HG02973 (cell line): Measurements from ENCODE around the gene PRKCB.

ENCODE experiments used
- ATAC-seq: cut with Tn5 transposase; IDR thresholded peaks from one replicate; pipeline ENCODE4 v1.9.1; 2021; ENCODE audit warnings: moderate library complexity; ENCODE audit not compliant: unreplicated experiment

PRKCB gene

GRCh38 chr16:23836078-23836403, 258 bp downstream of the PRKCB start:
- peak; percentile 13 for ATAC-seq

DNA sequence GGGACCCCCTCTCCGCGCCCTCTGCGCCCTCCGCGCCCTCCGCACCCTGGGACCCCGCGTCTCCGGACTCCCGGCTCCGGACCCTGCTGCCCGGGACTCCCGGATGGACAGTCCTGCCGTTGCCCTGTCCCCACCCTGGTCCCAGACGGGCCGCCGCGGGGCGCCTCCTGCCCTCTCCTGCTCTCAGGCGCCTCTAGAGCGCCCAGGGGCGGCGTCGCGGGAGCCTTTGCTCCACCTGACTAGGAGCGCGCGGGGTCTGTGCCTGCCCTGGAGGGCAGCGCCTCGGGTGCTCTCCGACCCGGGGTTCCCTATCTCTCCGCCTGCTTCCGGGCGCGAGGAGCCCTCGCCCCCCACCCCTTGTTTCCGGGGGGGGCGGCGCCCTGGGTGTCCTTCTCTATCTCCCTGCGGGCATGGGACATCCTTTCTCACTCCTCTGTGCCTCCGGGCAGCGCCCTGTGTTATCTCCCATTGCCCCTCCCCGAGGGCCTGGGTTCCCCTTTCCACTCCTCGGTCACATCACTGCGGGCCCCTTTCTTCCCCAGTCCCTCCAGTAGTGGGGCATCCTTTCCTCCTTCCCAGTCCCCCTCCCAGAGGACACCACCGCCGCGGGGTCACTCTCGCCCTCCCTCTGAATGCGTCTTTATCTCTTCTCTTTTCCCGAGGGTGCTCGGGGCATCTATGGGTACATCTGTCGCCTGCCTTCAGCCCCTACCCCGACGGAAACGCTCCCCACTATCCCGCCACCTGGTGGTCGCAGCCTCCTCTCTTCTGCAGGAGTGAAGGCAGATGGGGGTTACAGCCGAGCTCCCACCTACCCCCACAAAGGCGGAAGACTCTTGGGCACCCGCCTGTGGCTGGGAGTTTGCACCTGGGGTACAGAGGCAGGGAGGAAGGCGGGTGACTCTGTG, 875 bp downstream of the PRKCB start:
- ATAC-seq = no peak

- no peak for ATAC-seq
Observed at GRCh38 chr16:23837553-23838308, 1.9 kb downstream of the PRKCB start.

DNA sequence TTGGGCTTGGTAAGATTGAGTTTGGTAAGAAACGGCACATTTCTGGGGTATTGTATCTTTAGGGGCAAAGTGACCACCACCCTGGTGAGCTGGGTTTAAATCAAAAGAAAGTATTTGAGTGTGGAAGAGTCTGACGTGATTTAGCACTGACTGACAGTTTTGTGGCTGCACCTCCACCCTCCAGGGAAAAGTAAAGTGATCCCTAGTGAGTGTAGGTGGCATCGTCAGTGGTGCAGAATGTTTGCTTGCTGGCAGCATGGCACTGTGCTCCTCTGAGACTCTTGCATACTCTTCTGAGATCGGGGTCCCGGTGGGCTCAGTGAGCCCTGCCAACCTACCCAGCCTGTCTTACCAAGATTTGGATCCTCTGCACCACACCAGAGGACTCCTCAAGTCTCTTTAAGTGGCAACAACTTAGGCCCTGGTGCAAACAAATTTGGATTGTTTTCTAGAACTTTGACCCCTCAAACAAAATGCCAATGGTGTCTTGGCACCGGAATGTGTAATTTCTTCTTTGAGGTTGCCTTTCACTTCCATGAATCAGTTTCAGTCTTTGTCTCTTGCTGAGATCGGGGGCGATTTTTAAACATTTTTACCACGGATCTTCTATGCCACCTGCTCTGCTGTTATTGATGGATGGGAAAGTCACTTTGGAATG, 2.8 kb downstream of the PRKCB start:
- no peak for ATAC-seq

DNA sequence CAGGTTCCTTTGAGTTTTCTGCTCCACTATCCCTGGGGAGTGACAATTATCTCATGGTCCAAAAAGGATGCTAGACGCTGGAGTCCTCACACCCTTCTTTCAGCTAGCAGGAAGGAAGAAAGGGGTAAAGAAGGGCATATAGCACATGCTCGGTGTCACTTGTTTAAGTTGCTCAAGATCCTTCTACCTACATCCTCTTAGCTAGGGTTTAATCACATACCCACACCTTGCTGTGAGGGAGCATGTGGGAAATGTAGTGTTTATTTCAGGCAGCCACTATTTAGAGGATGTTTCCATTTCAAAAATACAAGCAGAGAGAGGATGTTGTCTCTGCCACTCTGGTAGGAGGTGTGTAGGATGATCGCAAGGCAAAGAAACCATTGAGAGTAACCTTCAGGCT, 4.5 kb downstream of the PRKCB start:
- no peak for ATAC-seq

GRCh38 chr16:23842137-23842600, 6.4 kb downstream of the PRKCB start:
- ATAC-seq = peak; percentile 54

DNA sequence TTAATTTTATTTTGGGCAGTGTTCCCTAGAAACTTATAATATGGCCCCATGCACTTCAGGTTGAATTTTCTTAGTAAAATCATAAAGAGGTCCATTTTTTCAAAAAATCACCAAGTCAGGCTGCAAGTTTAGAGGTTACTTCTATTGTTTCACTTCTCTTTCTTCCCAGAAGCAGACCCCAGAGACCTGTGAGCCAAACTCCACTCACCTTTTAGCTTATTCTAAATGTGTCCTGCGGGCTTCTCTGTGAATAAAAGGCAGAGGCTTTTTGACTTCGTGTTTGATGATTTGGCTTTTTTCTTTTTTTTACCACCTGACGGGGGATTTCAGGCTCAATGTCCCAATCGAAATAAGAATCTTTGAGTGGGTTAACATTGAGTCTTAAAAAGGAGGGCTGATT, 7.4 kb downstream of the PRKCB start:
- ATAC-seq = no peak

DNA sequence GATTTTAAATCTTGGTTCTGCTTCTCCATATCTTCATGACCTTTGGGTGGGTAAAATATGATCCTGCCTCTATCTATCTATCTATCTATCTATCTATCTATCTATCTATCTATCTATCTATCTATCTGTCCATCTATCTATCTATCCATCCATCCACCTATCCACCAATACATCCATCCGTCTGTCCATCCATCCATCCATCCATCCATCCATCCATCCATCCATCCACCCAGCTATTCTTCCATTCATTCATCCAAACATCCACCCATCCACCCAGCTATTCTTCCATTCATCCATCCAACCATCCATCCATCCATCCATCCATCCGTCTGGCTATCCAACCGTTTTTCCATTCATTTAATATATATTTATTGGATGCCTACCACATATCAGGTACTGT, 11.5 kb downstream of the PRKCB start:
- ATAC-seq = no peak

- ATAC-seq = no peak
Observed at GRCh38 chr16:23847948-23848347, 12.2 kb downstream of the PRKCB start.

GRCh38 chr16:23848958-23849357, 13.2 kb downstream of the PRKCB start:
- no peak for ATAC-seq

DNA sequence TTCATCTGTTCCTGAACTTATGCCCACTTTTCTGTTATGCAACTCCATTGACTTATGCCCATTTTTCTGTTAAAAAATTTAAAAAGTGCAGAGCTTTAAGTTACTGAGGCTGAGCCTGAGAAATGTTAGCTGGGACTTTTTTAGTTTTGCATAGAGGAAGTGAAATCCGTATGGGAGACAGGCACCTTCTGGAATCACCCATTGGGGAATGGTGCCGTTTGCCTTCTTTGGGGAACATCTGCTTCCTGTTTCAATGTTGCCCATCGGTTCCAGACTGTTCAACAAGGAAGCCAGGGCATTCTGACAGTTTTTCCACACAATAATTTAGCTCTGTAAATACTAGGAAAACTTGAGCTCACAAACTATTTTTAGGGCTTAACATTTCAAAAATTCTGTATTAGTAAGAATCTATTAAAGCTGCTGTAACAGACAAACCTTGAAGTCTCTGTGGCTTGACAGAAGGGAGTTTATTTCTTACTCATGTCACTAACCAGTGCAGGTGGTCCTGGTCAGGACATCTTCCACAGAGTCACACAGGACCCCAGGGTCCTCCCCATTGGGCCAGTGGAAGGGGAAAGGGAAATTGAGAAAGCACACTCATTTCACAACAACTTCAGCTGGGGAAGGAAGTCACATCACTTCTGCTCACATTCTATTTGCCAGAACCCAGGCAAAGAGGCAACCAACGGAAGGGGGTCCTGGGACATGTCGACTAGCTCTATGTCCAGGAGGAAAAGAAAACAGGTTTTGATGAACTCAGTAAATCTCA, 17.2 kb downstream of the PRKCB start:
- ATAC-seq = peak; percentile 36

- no peak for ATAC-seq
Observed at GRCh38 chr16:23855010-23855409, 19.2 kb downstream of the PRKCB start.

DNA sequence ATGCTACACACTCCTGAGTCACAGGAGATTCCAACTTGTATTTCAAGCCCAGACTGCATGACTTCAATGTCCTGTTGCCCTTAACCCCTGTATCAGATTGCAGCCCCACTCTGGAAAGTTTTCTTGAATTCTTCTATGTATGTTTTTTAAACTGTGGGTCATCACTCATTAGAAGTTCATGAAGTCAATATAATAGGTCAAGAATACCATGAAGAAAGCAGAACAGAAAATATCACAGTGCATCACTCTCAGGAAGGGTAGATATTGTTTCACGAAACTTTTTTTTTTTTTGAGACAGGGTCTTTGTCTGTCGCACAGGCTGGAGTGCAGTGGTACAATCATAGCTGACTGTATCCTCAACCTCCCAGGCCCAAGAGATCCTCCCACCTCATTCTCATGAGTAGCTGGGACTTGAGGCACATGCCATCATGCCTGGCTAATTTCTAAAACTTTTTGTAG, 20.5 kb downstream of the PRKCB start:
- no peak for ATAC-seq

- ATAC-seq = no peak
Observed at GRCh38 chr16:23857256-23857880, 21.6 kb downstream of the PRKCB start.

DNA sequence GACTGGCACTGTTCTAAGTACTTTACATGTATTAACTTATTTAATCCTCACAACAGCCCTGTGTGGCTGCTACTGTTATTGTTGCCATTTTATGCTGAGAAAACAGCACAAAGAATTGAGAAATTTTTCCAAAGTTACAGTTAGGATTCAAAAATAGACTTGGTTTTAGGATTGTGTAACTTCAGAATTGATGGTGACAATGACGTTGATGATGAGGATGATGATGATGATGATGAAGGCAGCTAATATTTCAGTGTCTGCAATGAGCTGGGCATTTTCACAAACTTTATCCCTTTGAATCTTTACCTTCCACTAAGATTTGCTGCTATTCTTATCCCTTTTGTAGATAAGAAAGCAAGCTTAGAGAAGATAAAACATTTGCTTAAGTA, 22.1 kb downstream of the PRKCB start:
- no peak for ATAC-seq

DNA sequence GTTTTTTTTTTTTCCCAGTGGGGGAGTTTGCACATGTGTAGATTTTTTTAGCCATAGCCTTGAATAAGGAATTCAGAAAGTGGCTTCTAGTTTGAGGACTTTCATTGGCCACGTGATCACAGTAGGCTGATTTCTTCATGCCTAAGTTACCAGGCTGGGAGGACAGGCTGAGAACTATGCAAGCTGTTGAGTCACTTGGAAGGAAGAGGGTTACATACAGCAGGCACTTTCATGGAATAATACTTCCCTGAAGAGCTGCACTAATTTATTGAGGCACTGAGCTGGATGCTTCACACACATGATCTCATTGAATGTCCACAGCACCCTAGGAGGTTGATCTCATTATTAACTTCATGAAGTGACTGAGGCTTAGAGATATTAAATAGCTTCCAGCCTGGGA, 22.8 kb downstream of the PRKCB start:
- no peak for ATAC-seq

GRCh38 chr16:23859713-23860269, 24.0 kb downstream of the PRKCB start:
- no peak for ATAC-seq

- ATAC-seq = no peak
Observed at GRCh38 chr16:23861874-23862273, 26.1 kb downstream of the PRKCB start.

- no peak for ATAC-seq
Observed at GRCh38 chr16:23862556-23862955, 26.8 kb downstream of the PRKCB start.
